ENCODE measurements around the gene VAPA. TPM values are rescaled to one million over a fixed set of nuclear protein-coding genes. Genes with fewer than 3 reads are reported as not detected.

Gene VAPA
- total RNA-seq, 2 donors from 2014 or later, result 122 to 168 TPM

DNA sequence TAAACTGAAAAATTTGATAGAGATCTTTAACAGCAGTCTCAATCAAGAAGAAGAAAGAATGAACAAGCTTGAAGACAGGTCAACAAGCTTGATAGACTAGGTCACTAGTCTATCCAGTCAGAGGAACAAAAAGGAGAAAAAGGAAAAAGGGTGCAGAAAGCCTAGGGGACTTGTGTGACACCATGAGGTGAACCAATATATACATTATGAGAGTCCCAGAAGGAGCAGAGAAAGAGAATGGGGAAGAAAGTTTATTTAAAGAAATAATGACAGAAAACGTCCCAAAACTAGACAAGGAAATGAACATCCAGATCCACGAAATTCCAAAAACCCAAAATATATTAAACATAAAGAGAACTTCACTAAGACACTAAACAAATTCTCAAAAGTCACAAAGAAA, 84.5 kb downstream of the VAPA start:
- Mint-ChIP-seq H3K27ac (no peak overlapping the region), H3K4me1 (peaks cover 9% of the 10 kb centered on the region), H3K36me3 (ENCODE audit: low read depth) (no peaks in the 10 kb centered on the region), H3K9me3 (peaks cover 12% of the 10 kb centered on the region), H3K4me3 (no peak overlapping the region), H3K27me3 (ENCODE audit: insufficient read depth) (no peaks in the 10 kb centered on the region)
- no peak for DNase-seq
- Histone ChIP-seq H3K9me3 (ENCODE audit: control insufficient read depth, low read length) (peaks cover 31% of the 10 kb centered on the region), H3K4me3 (ENCODE audit: low read length) (no peak overlapping the region), H3K27ac (ENCODE audit: low read depth, low read length) (no peak overlapping the region), H3K36me3 (ENCODE audit: control insufficient read depth, insufficient read depth, low read length) (no peaks in the 10 kb centered on the region), H3K4me1 (ENCODE audit: control insufficient read depth, insufficient read depth, low read length) (no peaks in the 10 kb centered on the region), H3K9ac (ENCODE audit: extremely low read depth, low read length, poor library complexity, severe bottlenecking) (no peak overlapping the region), H3K27me3 (ENCODE audit: control insufficient read depth, insufficient read depth, low read length, poor library complexity, severe bottlenecking) (no peaks in the 10 kb centered on the region)
- 60 to 100% methylated on average over 1 to 2 of the region's 2 CpGs for WGBS, 2 experiments (ENCODE audit: insufficient coverage in 1 of 2, insufficient read length in 1 of 2)
- TF ChIP-seq, protein P1, sequence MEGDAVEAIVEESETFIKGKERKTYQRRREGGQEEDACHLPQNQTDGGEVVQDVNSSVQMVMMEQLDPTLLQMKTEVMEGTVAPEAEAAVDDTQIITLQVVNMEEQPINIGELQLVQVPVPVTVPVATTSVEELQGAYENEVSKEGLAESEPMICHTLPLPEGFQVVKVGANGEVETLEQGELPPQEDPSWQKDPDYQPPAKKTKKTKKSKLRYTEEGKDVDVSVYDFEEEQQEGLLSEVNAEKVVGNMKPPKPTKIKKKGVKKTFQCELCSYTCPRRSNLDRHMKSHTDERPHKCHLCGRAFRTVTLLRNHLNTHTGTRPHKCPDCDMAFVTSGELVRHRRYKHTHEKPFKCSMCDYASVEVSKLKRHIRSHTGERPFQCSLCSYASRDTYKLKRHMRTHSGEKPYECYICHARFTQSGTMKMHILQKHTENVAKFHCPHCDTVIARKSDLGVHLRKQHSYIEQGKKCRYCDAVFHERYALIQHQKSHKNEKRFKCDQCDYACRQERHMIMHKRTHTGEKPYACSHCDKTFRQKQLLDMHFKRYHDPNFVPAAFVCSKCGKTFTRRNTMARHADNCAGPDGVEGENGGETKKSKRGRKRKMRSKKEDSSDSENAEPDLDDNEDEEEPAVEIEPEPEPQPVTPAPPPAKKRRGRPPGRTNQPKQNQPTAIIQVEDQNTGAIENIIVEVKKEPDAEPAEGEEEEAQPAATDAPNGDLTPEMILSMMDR (conservative IDR thresholded peaks at IDR 0.05), result no peak

DNA sequence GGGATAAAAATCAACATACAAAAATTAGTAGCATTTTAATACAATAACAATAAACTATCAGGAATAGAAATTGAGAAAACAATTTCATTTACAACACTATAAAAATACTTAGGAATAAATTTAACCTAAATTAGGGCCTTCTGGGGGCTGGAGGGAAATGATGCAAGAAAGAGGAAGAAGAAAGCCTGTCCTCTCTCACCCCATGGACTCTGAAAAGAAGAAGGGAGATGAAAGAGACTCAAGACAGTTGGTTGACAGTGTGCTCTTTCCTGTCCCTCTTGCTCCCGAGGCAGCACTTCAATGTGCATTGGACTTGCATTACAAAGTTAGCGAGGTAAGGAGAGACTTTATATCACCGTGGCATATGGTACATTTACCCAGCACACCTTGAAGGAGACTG, 88.5 kb downstream of the VAPA start:
- H3K4me1 Mint-ChIP-seq, result no peaks in the 10 kb centered on the region
- TF ChIP-seq, protein P1 (conservative IDR thresholded peaks at IDR 0.05), result no peak
- peaks cover 29% of the 10 kb centered on the region for H3K9me3 ChIP-seq (ENCODE audit: control insufficient read depth, low read length)
- no peak overlapping the region for H3K4me3 Mint-ChIP-seq
- no peak overlapping the region for H3K27ac ChIP-seq (ENCODE audit: low read depth, low read length)
- H3K4me1 ChIP-seq (ENCODE audit: control insufficient read depth, insufficient read depth, low read length), result no peaks in the 10 kb centered on the region
- no peak overlapping the region for H3K9ac ChIP-seq (ENCODE audit: extremely low read depth, low read length, poor library complexity, severe bottlenecking)
- no peak overlapping the region for H3K27ac Mint-ChIP-seq
- H3K36me3 Mint-ChIP-seq (ENCODE audit: low read depth), result no peaks in the 10 kb centered on the region
- H3K36me3 ChIP-seq (ENCODE audit: control insufficient read depth, insufficient read depth, low read length), result no peaks in the 10 kb centered on the region
- peaks cover 12% of the 10 kb centered on the region for H3K9me3 Mint-ChIP-seq
- 91 to 100% methylated on average over 1 to 3 of the region's 3 CpGs for WGBS, 2 experiments (ENCODE audit: insufficient coverage in 1 of 2, insufficient read length in 1 of 2)
- H3K27me3 Mint-ChIP-seq (ENCODE audit: insufficient read depth), result no peaks in the 10 kb centered on the region
- no peak for DNase-seq
- H3K27me3 ChIP-seq (ENCODE audit: control insufficient read depth, insufficient read depth, low read length, poor library complexity, severe bottlenecking), result no peaks in the 10 kb centered on the region
- no peak overlapping the region for H3K4me3 ChIP-seq (ENCODE audit: low read length)

DNA sequence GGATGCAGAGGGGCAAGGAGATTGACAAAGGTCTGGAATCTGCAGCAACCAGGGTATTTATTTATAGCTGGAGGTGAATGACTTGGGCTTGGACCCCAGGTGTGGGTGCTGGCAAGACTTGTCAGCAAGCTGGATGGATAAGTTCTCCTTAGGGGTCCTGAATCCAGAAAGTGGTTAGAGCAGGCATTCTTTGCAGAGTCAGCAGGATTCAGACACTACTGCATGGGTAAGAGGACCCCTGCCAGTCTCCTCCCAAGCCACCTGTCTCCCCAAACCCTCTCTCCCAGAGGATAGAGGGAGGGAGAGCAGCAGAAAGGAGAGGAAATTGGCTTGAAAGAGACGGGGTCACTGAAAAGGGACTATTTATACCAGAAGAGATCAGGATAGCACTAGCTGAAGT, 89.5 kb downstream of the VAPA start:
- H3K9ac ChIP-seq (ENCODE audit: extremely low read depth, low read length, poor library complexity, severe bottlenecking), result no peak overlapping the region
- H3K36me3 ChIP-seq (ENCODE audit: control insufficient read depth, insufficient read depth, low read length), result no peaks in the 10 kb centered on the region
- H3K9me3 Mint-ChIP-seq, result peaks cover 4% of the 10 kb centered on the region
- no peak overlapping the region for H3K27ac Mint-ChIP-seq
- H3K4me3 Mint-ChIP-seq, result no peak overlapping the region
- H3K9me3 ChIP-seq (ENCODE audit: control insufficient read depth, low read length), result peaks cover 19% of the 10 kb centered on the region
- H3K4me3 ChIP-seq (ENCODE audit: low read length), result no peak overlapping the region
- WGBS, 2 experiments (ENCODE audit: insufficient coverage in 1 of 2, insufficient read length in 1 of 2), result 100% methylated on average over 1 of the region's 1 CpG; no CpG with 5 or more reads in 1 of the 2 experiments
- H3K27ac ChIP-seq (ENCODE audit: low read depth, low read length), result no peak overlapping the region
- H3K27me3 ChIP-seq (ENCODE audit: control insufficient read depth, insufficient read depth, low read length, poor library complexity, severe bottlenecking), result no peaks in the 10 kb centered on the region
- DNase-seq, result no peak
- H3K4me1 Mint-ChIP-seq, result no peaks in the 10 kb centered on the region
- no peaks in the 10 kb centered on the region for H3K36me3 Mint-ChIP-seq (ENCODE audit: low read depth)
- H3K4me1 ChIP-seq (ENCODE audit: control insufficient read depth, insufficient read depth, low read length), result no peaks in the 10 kb centered on the region
- TF ChIP-seq, protein P1 (conservative IDR thresholded peaks at IDR 0.05), result no peak
- H3K27me3 Mint-ChIP-seq (ENCODE audit: insufficient read depth), result no peaks in the 10 kb centered on the region

Data from endodermal cell (in vitro differentiated cells).